SK-N-SH treated with all-trans-retinoic acid at 6 μM for 48 hours (cell line): ENCODE data around the gene CD207.

Source experiments
- ATAC-seq: fragments of 200-7000 bp; cut with Tn5 transposase; 3 replicates; pipeline ENCODE4 v1.9.1; 2020; ENCODE audit warnings: mild to moderate bottlenecking, moderate library complexity
- ARNTL ChIP-seq: fragments of 450-650 bp; formaldehyde crosslinking; IDR thresholded peaks from 2 replicates; pipeline ENCODE4 v1.5.0; 2020; ENCODE audit warnings: low read depth, mild to moderate bottlenecking, moderate library complexity, borderline replicate concordance
- BACH2 ChIP-seq: fragments of 250-450 bp; sonication (Bioruptor Pico); IDR thresholded peaks from 2 replicates; pipeline ENCODE4 v1.9.0; 2021; ENCODE audit warnings: mild to moderate bottlenecking, borderline replicate concordance
- CSDC2 ChIP-seq: fragments of 250-450 bp; sonication (Bioruptor Pico); IDR thresholded peaks from 2 replicates; pipeline ENCODE4 v1.5.0; 2020; ENCODE audit warnings: mild to moderate bottlenecking, moderate library complexity
- ESRRG ChIP-seq: fragments of 250-450 bp; sonication (Bioruptor Pico); IDR thresholded peaks from 2 replicates; pipeline ENCODE4 v1.6.1; 2021; ENCODE audit warnings: mild to moderate bottlenecking
- GLIS3 ChIP-seq: fragments of 250-450 bp; sonication (Bioruptor Pico); IDR thresholded peaks from 2 replicates; pipeline ENCODE4 v1.5.0; 2020; ENCODE audit warnings: mild to moderate bottlenecking, moderate library complexity
- ISL1 ChIP-seq: fragments of 250-450 bp; sonication (Bioruptor Pico); IDR thresholded peaks from 2 replicates; pipeline ENCODE4 v2.1.2; 2022; ENCODE audit warnings: mild to moderate bottlenecking, moderate library complexity
- OSR1 ChIP-seq: fragments of 250-450 bp; sonication (Bioruptor Pico); IDR thresholded peaks from 2 replicates; pipeline ENCODE4 v1.8.0; 2022; ENCODE audit warnings: moderate library complexity, mild to moderate bottlenecking, inconsistent platforms
- PPARA ChIP-seq: fragments of 250-450 bp; sonication (Bioruptor Pico); IDR thresholded peaks from 2 replicates; pipeline ENCODE4 v1.5.0; 2020; ENCODE audit warnings: mild to moderate bottlenecking, borderline replicate concordance
- SNAI2 ChIP-seq: fragments of 250-450 bp; sonication (Bioruptor Pico); IDR thresholded peaks from 2 replicates; pipeline ENCODE4 v1.5.0; 2020; ENCODE audit warnings: mild to moderate bottlenecking, moderate library complexity
- TCF4 ChIP-seq: fragments of 250-450 bp; sonication (Bioruptor Pico); IDR thresholded peaks from 2 replicates; pipeline ENCODE4 v1.8.0; 2021; ENCODE audit warnings: mild to moderate bottlenecking, moderate library complexity, borderline replicate concordance
- ZC3H10 ChIP-seq: fragments of 250-450 bp; sonication (Bioruptor Pico); IDR thresholded peaks from 2 replicates; pipeline ENCODE4 v1.5.1; 2021; ENCODE audit warnings: mild to moderate bottlenecking, moderate library complexity
- ZFP3 ChIP-seq: fragments of 250-450 bp; sonication (Bioruptor Pico); IDR thresholded peaks from 2 replicates; pipeline ENCODE4 v1.5.0; 2020; ENCODE audit warnings: mild to moderate bottlenecking, moderate library complexity
- ZFP30 ChIP-seq: fragments of 450-650 bp; formaldehyde crosslinking; IDR thresholded peaks from 2 replicates; pipeline ENCODE4 v1.5.0; 2022; ENCODE audit warnings: mild to moderate bottlenecking, moderate library complexity
- ZNF565 ChIP-seq: fragments of 450-650 bp; formaldehyde crosslinking; conservative IDR thresholded peaks from 2 replicates; pipeline ENCODE4 v1.5.0; 2020; ENCODE audit warnings: low read depth, mild to moderate bottlenecking, moderate library complexity
- ZNF8 ChIP-seq: fragments of 450-650 bp; formaldehyde crosslinking; IDR thresholded peaks from 2 replicates; pipeline ENCODE4 v1.5.0; 2020; ENCODE audit warnings: mild to moderate bottlenecking, moderate library complexity
- TF ChIP-seq, protein P1 (sequence below): fragments of 250-450 bp; sonication (Bioruptor Pico); IDR thresholded peaks from 2 replicates; pipeline ENCODE4 v1.5.1; 2021; ENCODE audit warnings: mild to moderate bottlenecking, moderate library complexity
- TF ChIP-seq, protein P2 (sequence below): fragments of 250-450 bp; sonication (Bioruptor Pico); IDR thresholded peaks from 2 replicates; pipeline ENCODE4 v1.5.0; 2020; ENCODE audit warnings: mild to moderate bottlenecking, moderate library complexity
- TF ChIP-seq, protein P3 (sequence below): fragments of 250-450 bp; sonication (Bioruptor Pico); IDR thresholded peaks from 2 replicates; pipeline ENCODE4 v1.8.0; 2020; ENCODE audit warnings: mild to moderate bottlenecking, moderate library complexity, borderline replicate concordance
- TF ChIP-seq, protein P4 (sequence below): fragments of 250-450 bp; sonication (Bioruptor Pico); IDR thresholded peaks from 2 replicates; pipeline ENCODE4 v1.8.0; 2021; ENCODE audit warnings: low read depth, mild to moderate bottlenecking, moderate library complexity, borderline replicate concordance

Gene CD207

DNA sequence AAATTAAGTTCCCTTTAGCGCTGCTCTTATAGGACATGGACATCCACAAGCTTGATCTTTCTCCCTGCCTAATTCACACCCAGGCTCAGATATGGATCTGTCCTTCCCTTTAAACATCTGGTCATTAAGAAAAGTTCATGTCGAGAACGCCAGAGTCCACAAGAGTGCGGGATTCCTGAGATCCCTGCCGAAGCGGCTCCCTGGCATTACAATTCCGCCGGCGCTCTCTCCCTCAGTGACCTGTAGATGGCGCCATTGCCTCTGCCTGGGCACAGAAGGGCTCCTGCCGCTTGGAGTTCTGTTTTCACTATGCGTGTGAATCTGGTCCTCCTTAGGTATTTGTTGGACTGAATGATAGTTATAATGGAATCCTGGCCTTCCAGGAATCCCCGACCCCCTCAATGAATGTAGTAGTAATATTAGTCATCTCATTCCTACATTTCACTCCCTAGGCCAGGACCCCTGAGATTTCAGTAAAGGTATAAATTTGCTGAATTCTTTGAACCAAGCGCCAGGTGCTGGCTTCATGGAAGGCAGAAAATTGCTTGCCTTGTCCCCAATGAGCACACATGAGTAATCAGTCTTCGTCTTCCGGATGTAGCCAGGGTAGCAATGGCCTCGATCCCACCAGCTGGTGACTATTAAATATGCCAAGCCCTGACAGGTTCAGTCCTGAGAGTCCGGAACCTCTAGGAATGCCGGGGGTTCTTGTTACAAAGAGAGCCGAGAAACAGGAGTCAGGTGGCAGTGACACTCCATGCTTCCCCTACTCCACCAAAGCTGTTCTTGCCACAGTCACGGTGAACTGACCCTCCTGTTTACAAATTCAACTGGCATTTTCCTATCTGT is 26.4 kb upstream of the CD207 start:
- TF ChIP-seq CSDC2 (no peak), ARNTL (CRISPR knock-in tag) (no peak), BACH2 (CRISPR knock-in tag) (no peak), ESRRG (CRISPR knock-in tag) (no peak), ZFP3 (CRISPR knock-in tag) (no peak), ZNF8 (no peak), ISL1 (no peak), ZNF565 (CRISPR knock-in tag) (no peak), GLIS3 (CRISPR knock-in tag) (no peak), ZC3H10 (no peak)
- TF ChIP-seq, protein P1, sequence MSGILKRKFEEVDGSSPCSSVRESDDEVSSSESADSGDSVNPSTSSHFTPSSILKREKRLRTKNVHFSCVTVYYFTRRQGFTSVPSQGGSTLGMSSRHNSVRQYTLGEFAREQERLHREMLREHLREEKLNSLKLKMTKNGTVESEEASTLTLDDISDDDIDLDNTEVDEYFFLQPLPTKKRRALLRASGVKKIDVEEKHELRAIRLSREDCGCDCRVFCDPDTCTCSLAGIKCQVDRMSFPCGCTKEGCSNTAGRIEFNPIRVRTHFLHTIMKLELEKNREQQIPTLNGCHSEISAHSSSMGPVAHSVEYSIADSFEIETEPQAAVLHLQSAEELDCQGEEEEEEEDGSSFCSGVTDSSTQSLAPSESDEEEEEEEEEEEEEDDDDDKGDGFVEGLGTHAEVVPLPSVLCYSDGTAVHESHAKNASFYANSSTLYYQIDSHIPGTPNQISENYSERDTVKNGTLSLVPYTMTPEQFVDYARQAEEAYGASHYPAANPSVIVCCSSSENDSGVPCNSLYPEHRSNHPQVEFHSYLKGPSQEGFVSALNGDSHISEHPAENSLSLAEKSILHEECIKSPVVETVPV (CRISPR knock-in tag) = no peak
- TF ChIP-seq, protein P2, sequence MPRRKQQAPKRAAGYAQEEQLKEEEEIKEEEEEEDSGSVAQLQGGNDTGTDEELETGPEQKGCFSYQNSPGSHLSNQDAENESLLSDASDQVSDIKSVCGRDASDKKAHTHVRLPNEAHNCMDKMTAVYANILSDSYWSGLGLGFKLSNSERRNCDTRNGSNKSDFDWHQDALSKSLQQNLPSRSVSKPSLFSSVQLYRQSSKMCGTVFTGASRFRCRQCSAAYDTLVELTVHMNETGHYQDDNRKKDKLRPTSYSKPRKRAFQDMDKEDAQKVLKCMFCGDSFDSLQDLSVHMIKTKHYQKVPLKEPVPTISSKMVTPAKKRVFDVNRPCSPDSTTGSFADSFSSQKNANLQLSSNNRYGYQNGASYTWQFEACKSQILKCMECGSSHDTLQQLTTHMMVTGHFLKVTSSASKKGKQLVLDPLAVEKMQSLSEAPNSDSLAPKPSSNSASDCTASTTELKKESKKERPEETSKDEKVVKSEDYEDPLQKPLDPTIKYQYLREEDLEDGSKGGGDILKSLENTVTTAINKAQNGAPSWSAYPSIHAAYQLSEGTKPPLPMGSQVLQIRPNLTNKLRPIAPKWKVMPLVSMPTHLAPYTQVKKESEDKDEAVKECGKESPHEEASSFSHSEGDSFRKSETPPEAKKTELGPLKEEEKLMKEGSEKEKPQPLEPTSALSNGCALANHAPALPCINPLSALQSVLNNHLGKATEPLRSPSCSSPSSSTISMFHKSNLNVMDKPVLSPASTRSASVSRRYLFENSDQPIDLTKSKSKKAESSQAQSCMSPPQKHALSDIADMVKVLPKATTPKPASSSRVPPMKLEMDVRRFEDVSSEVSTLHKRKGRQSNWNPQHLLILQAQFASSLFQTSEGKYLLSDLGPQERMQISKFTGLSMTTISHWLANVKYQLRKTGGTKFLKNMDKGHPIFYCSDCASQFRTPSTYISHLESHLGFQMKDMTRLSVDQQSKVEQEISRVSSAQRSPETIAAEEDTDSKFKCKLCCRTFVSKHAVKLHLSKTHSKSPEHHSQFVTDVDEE = no peak
- ATAC-seq = peak; percentile 99

DNA sequence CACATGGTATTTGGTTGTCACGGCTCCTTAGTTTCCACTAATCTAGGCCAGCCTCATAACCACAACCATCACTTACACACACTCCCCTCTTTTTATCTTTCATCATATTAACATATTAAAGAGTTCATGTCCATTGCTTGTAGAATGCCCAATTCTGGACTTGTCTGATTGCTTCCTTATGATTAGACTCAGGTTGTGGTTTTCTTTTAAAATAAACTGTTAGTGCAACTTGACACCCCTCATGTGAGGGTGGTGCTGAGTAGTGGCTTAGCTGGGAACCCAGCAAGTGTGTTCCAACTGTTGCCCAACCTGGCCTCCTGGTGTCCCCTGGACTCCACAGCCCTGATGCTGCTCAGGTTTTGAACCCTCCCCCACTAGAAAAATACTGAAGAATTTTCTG is 20.1 kb upstream of the CD207 start:
- ATAC-seq = no peak

More for the DNA sequence above, 20.1 kb upstream of the CD207 start:
- TF ChIP-seq, protein P1 (CRISPR knock-in tag) = no peak
- TF ChIP-seq ZNF8 (no peak), CSDC2 (no peak), ZFP30 (CRISPR knock-in tag) (no peak), SNAI2 (CRISPR knock-in tag) (no peak), ZC3H10 (no peak), OSR1 (CRISPR knock-in tag) (no peak), ESRRG (CRISPR knock-in tag) (no peak), PPARA (CRISPR knock-in tag) (no peak), ZNF565 (CRISPR knock-in tag) (no peak), TCF4 (CRISPR knock-in tag) (no peak), ISL1 (no peak), GLIS3 (CRISPR knock-in tag) (no peak), ARNTL (CRISPR knock-in tag) (no peak), BACH2 (CRISPR knock-in tag) (no peak)
- TF ChIP-seq, protein P3, sequence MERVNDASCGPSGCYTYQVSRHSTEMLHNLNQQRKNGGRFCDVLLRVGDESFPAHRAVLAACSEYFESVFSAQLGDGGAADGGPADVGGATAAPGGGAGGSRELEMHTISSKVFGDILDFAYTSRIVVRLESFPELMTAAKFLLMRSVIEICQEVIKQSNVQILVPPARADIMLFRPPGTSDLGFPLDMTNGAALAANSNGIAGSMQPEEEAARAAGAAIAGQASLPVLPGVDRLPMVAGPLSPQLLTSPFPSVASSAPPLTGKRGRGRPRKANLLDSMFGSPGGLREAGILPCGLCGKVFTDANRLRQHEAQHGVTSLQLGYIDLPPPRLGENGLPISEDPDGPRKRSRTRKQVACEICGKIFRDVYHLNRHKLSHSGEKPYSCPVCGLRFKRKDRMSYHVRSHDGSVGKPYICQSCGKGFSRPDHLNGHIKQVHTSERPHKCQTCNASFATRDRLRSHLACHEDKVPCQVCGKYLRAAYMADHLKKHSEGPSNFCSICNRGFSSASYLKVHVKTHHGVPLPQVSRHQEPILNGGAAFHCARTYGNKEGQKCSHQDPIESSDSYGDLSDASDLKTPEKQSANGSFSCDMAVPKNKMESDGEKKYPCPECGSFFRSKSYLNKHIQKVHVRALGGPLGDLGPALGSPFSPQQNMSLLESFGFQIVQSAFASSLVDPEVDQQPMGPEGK (CRISPR knock-in tag) = no peak
- TF ChIP-seq, protein P4, sequence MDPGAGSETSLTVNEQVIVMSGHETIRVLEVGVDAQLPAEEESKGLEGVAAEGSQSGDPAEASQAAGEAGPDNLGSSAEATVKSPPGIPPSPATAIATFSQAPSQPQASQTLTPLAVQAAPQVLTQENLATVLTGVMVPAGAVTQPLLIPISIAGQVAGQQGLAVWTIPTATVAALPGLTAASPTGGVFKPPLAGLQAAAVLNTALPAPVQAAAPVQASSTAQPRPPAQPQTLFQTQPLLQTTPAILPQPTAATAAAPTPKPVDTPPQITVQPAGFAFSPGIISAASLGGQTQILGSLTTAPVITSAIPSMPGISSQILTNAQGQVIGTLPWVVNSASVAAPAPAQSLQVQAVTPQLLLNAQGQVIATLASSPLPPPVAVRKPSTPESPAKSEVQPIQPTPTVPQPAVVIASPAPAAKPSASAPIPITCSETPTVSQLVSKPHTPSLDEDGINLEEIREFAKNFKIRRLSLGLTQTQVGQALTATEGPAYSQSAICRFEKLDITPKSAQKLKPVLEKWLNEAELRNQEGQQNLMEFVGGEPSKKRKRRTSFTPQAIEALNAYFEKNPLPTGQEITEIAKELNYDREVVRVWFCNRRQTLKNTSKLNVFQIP = no peak
- TF ChIP-seq, protein P2 = no peak
- TF ChIP-seq, all 23 proteins: peak for 0
